Smooth muscle cell of the coronary artery (primary cell): ENCODE measurements around the gene GANC. TPM values are rescaled to one million over a fixed set of nuclear protein-coding genes. Genes with fewer than 3 reads are reported as not detected.

Source experiments
- total RNA-seq: library from RNA; depleted of rRNA; stranded (reverse); fragments of >200 nt; gene quantifications from 2 replicates; pipeline ENCODE4 v1.2.3, GENCODE V29; 2014; ENCODE audit warnings: low replicate concordance

GANC gene, protein sequence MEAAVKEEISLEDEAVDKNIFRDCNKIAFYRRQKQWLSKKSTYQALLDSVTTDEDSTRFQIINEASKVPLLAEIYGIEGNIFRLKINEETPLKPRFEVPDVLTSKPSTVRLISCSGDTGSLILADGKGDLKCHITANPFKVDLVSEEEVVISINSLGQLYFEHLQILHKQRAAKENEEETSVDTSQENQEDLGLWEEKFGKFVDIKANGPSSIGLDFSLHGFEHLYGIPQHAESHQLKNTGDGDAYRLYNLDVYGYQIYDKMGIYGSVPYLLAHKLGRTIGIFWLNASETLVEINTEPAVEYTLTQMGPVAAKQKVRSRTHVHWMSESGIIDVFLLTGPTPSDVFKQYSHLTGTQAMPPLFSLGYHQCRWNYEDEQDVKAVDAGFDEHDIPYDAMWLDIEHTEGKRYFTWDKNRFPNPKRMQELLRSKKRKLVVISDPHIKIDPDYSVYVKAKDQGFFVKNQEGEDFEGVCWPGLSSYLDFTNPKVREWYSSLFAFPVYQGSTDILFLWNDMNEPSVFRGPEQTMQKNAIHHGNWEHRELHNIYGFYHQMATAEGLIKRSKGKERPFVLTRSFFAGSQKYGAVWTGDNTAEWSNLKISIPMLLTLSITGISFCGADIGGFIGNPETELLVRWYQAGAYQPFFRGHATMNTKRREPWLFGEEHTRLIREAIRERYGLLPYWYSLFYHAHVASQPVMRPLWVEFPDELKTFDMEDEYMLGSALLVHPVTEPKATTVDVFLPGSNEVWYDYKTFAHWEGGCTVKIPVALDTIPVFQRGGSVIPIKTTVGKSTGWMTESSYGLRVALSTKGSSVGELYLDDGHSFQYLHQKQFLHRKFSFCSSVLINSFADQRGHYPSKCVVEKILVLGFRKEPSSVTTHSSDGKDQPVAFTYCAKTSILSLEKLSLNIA (N-terminal part only)
- 11.4 and 12.9 TPM in 2 replicates for total RNA-seq

GRCh38 chr15:42272939-42273899, at the start of gene GANC, which contains the start of gene TMEM87A:
Gene GANC, plus strand, starts transcription at chr15:42273201. Its CDS starts 1,281 bp downstream, at chr15:42274482.
Gene TMEM87A, minus strand, starts transcription at chr15:42273433. Its CDS starts 35 bp downstream, at chr15:42273398.

DNA sequence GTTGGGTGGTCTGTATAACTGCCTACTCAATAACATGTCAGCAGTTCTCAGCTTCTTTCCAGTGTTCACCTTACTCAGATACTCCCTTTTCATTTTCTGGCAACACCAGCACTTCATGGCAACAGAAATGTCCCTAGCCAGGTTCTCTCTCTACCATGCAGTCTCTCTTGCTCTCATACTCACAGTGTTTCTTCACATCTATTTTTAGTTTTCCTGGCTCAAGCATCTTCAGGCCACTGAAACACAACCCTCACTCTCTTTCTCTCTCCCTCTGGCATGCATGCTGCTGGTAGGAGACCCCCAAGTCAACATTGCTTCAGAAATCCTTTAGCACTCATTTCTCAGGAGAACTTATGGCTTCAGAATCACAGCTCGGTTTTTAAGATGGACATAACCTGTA, 86.2 kb downstream of the GANC start, which contains the start of gene CAPN3:
Gene CAPN3, plus strand, starts transcription at position 253 of the 400 bp plus-strand sequence. CDS start 305 bp downstream, outside the sequence.

Other genes starting within 250 kb of the GANC start
- not detected in 2 replicates for gene PLA2G4D, start 178.6 kb upstream of the GANC start, total RNA-seq
- not detected in 2 replicates for gene PLA2G4F, start 116.6 kb upstream of the GANC start, total RNA-seq
- gene VPS39, start 64.9 kb upstream of the GANC start, total RNA-seq, result 32.3 and 39.1 TPM in 2 replicates
- 34.4 and 35.1 TPM in 2 replicates for gene TMEM87A, start 232 bp downstream of the GANC start, total RNA-seq
- gene CAPN3, start 86.3 kb downstream of the GANC start, total RNA-seq, result 0.60 and 2.6 TPM in 2 replicates
- 69.1 and 121 TPM in 2 replicates for gene ZNF106, start 217.9 kb downstream of the GANC start, total RNA-seq
- 49.6 and 161 TPM in 2 replicates for gene SNAP23, start 222.4 kb downstream of the GANC start, total RNA-seq